Measurements from ENCODE around the gene TMEM259.

GRCh38 chr19:1066748-1067340 is 45.9 kb upstream of the TMEM259 start, which contains the start of gene ARHGAP45:
- TF ChIP-seq CTCF (IDR thresholded peaks at IDR 0.05; ENCODE audit: low read length): no peak
- no peak for TF ChIP-seq EZH2 (IDR thresholded peaks at IDR 0.05; ENCODE audit: borderline replicate concordance, low read length)
